Vagina (tissue), 2 donors: ENCODE measurements around the gene C17orf75. TPM values are rescaled to one million over a fixed set of nuclear protein-coding genes. Genes with fewer than 3 reads are reported as not detected.

ENCODE experiments used
- DNase-seq, 2 donors: peaks; one replicate each; pipeline ENCODE4 v3.0.0-alpha.2; 2017; ENCODE audit errors: extremely low spot score in 2 of 2
- H3K27ac ChIP-seq: fragments of 200-600 bp; sonication (generic); one replicate; pipeline ENCODE4 v1.5.1; 2019
- H3K27me3 ChIP-seq: fragments of 200-600 bp; sonication (generic); one replicate; pipeline ENCODE4 v1.5.1; 2019
- H3K36me3 ChIP-seq, 2 donors: fragments of 200-600 bp; sonication (generic); one replicate each; pipeline ENCODE4 v1.5.1; 2017 to 2019
- H3K4me1 ChIP-seq: fragments of 200-600 bp; sonication (generic); one replicate; pipeline ENCODE4 v1.5.1; 2019
- H3K4me3 ChIP-seq, 2 donors: fragments of 200-600 bp; sonication (generic); 1 replicate in 1 of 2; 2 replicates in 1 of 2; pipeline ENCODE4 v1.5.1; 2016 to 2019
- H3K9me3 ChIP-seq: fragments of 200-600 bp; sonication (generic); one replicate; pipeline ENCODE4 v1.5.1; 2019
- POLR2A ChIP-seq, 2 donors: fragments of 450-650 bp; IDR thresholded peaks; one replicate each; pipeline ENCODE4 v1.6.1; 2017; ENCODE audit warnings: antibody characterized with exemption in 2 of 2, mild to moderate bottlenecking in 2 of 2, moderate library complexity in 2 of 2
- POLR2AphosphoS5 ChIP-seq, 2 donors: sonication (generic); formaldehyde crosslinking; IDR thresholded peaks; one replicate each; pipeline ENCODE4 v1.9.0; 2017; ENCODE audit warnings: antibody characterized with exemption in 2 of 2, mild to moderate bottlenecking in 2 of 2, low read depth in 1 of 2; ENCODE audit not compliant: insufficient read depth in 1 of 2
- intact Hi-C: fragments of 100-400 bp; cut with DNase I; formaldehyde crosslinking; loops from one replicate; pipeline ENCODE4 v1.15.1; 2023
- total RNA-seq: library from RNA; depleted of rRNA; stranded (reverse); fragments of >200 nt; gene quantifications from one replicate; pipeline ENCODE4 v1.2.3, GENCODE V29; 2016
- TF ChIP-seq, protein P1 (sequence below), 3 experiments: fragments of 450-650 bp in 2 of 3; fragments of 200-600 bp in 1 of 3; sonication (generic) in 1 of 3; IDR thresholded peaks; one replicate each; pipeline ENCODE4 v1.5.1; 2017 to 2019; ENCODE audit warnings: antibody characterized with exemption in 3 of 3, mild to moderate bottlenecking in 2 of 3, moderate library complexity in 2 of 3

C17orf75 gene
- total RNA-seq, 1 donor from 2014 or later: 15.0 TPM

- no peak overlapping the region for H3K4me3 ChIP-seq
- H3K9me3 ChIP-seq: no peaks in the 10 kb centered on the region
- no peaks in the 10 kb centered on the region for H3K27me3 ChIP-seq
- intact Hi-C loops: no loop called here
- H3K27ac ChIP-seq: no peak overlapping the region
- TF ChIP-seq POLR2AphosphoS5 (IDR thresholded peaks at IDR 0.05; ENCODE audit: insufficient read depth in 1 of 2, low read depth in 1 of 2): no peak
- no peak for TF ChIP-seq POLR2A (IDR thresholded peaks at IDR 0.05)
- TF ChIP-seq, protein P1, sequence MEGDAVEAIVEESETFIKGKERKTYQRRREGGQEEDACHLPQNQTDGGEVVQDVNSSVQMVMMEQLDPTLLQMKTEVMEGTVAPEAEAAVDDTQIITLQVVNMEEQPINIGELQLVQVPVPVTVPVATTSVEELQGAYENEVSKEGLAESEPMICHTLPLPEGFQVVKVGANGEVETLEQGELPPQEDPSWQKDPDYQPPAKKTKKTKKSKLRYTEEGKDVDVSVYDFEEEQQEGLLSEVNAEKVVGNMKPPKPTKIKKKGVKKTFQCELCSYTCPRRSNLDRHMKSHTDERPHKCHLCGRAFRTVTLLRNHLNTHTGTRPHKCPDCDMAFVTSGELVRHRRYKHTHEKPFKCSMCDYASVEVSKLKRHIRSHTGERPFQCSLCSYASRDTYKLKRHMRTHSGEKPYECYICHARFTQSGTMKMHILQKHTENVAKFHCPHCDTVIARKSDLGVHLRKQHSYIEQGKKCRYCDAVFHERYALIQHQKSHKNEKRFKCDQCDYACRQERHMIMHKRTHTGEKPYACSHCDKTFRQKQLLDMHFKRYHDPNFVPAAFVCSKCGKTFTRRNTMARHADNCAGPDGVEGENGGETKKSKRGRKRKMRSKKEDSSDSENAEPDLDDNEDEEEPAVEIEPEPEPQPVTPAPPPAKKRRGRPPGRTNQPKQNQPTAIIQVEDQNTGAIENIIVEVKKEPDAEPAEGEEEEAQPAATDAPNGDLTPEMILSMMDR (IDR thresholded peaks at IDR 0.05): no peak
- peaks cover 15% of the 10 kb centered on the region for H3K4me1 ChIP-seq
- no peak for DNase-seq
- H3K36me3 ChIP-seq: no peaks in the 10 kb centered on the region
Observed at GRCh38 chr17:32302037-32302436, 39.9 kb downstream of the C17orf75 start.

DNA sequence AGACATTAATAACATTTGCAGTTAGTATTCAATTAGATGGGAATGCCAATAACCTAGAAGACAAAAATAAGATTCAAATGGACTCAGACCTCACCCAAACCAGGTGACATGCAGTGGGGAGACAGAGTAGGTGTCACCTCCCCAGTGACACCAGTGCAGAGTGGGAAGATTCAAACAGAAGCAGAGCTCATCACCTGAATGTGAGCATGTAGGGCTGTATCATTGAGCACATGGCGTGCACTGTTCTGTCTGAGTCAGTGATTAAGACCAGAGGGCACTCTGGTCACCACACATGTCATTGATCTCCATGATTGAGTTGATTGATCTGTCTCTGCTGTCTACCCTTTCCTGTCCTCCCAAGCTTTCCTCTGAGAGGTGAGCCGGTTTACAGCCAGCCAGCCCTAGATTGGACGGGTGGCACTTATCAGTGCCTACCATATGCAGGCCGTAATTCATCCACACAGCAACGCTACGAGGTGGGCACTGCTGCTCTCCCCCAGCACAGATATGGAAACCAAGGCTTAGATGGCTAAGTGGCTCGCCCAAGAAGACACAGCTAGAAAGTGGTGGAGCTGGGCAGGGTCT is 42.3 kb downstream of the C17orf75 start:
- no peaks in the 10 kb centered on the region for H3K27me3 ChIP-seq
- intact Hi-C loops: no loop called here
- TF ChIP-seq, protein P1 (IDR thresholded peaks at IDR 0.05): no peak
- TF ChIP-seq POLR2AphosphoS5 (IDR thresholded peaks at IDR 0.05; ENCODE audit: insufficient read depth in 1 of 2, low read depth in 1 of 2) (no peak), POLR2A (IDR thresholded peaks at IDR 0.05) (no peak)
- no peak overlapping the region for H3K27ac ChIP-seq
- no peak for DNase-seq
- no peaks in the 10 kb centered on the region for H3K9me3 ChIP-seq
- no peak overlapping the region for H3K4me3 ChIP-seq
- no peaks in the 10 kb centered on the region for H3K36me3 ChIP-seq
- H3K4me1 ChIP-seq: peaks cover 15% of the 10 kb centered on the region

DNA sequence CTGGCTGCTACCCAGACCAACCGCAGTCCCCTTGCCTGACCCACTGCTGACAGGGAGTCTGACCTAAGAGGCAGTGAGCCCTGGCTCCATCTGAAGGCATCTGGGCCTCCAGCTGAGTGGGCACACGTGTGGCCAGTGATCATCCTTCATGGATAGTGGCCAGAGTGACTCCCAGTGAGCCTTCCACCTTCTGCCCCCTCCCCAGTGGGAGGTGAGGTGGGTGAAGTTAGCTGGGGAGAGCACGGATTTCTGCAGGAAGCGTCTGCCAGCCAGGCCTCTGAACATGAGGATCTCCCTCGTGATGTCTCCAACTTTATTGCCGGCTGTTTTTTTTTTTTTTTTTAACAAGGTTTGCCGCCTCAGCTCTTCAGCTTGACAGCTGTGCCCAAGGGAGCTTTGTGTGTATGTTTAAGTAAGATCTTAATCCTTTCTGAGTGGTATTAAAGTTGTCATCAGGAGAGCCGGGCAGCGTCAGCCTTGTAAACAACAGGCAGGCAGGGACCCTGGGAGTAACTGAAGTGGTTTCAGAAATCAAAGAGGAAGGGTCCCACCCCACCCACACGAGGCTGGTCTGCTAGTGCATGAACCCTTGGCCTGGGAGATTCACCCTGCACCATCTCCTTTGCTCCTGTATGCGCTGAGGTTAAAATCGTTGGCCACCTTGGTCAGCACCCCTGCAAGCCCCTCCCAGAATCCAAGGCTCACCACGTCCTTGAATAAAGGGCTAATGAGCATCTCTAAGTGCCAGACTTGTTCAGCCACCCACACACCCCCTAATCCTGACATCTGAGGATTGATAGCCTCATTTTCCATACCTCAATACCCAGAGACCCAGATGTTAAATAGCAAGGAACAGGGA is 43.0 kb downstream of the C17orf75 start:
- Histone ChIP-seq H3K4me1 (peaks cover 15% of the 10 kb centered on the region), H3K9me3 (no peaks in the 10 kb centered on the region), H3K36me3 (no peaks in the 10 kb centered on the region), H3K4me3 (no peak overlapping the region), H3K27ac (peak overlapping the region; percentile 81), H3K27me3 (no peaks in the 10 kb centered on the region)
- TF ChIP-seq, protein P1 (IDR thresholded peaks at IDR 0.05): no peak
- TF ChIP-seq POLR2AphosphoS5 (IDR thresholded peaks at IDR 0.05; ENCODE audit: insufficient read depth in 1 of 2, low read depth in 1 of 2) (peak in 1 of 2 donors; percentile 65), POLR2A (IDR thresholded peaks at IDR 0.05) (no peak)
- intact Hi-C loops: no loop called here
- no peak for DNase-seq

GRCh38 chr17:32298298-32298697 is 43.7 kb downstream of the C17orf75 start:
- Histone ChIP-seq H3K27me3 (no peaks in the 10 kb centered on the region), H3K4me1 (peaks cover 15% of the 10 kb centered on the region), H3K36me3 (no peaks in the 10 kb centered on the region), H3K27ac (peak overlapping the region; percentile 81), H3K9me3 (no peaks in the 10 kb centered on the region), H3K4me3 (no peak overlapping the region)
- DNase-seq: no peak
- TF ChIP-seq POLR2A (IDR thresholded peaks at IDR 0.05) (no peak), POLR2AphosphoS5 (IDR thresholded peaks at IDR 0.05; ENCODE audit: insufficient read depth in 1 of 2, low read depth in 1 of 2) (peak in 1 of 2 donors; percentile 16)
- TF ChIP-seq, protein P1 (IDR thresholded peaks at IDR 0.05): no peak
- intact Hi-C loops: no loop called here

GRCh38 chr17:32297860-32298259 is 44.1 kb downstream of the C17orf75 start:
- intact Hi-C loops: no loop called here
- H3K36me3 ChIP-seq: no peaks in the 10 kb centered on the region
- no peak overlapping the region for H3K4me3 ChIP-seq
- no peaks in the 10 kb centered on the region for H3K27me3 ChIP-seq
- no peaks in the 10 kb centered on the region for H3K9me3 ChIP-seq
- no peak for DNase-seq
- peak overlapping the region; percentile 81 for H3K27ac ChIP-seq
- H3K4me1 ChIP-seq: peaks cover 15% of the 10 kb centered on the region
- TF ChIP-seq POLR2A (IDR thresholded peaks at IDR 0.05) (no peak), POLR2AphosphoS5 (IDR thresholded peaks at IDR 0.05; ENCODE audit: insufficient read depth in 1 of 2, low read depth in 1 of 2) (no peak)
- TF ChIP-seq, protein P1 (IDR thresholded peaks at IDR 0.05): no peak
